GM21515 (cell line): ENCODE data around the gene GNPDA1.

Experiments used
- ATAC-seq: cut with Tn5 transposase; IDR thresholded peaks from one replicate; pipeline ENCODE4 v1.9.1; 2021; ENCODE audit not compliant: unreplicated experiment

The GNPDA1 gene

GRCh38 chr5:141958546-141959172, 54.2 kb downstream of the GNPDA1 start:
- no peak for ATAC-seq

GRCh38 chr5:141958113-141958512, 54.7 kb downstream of the GNPDA1 start, which contains the start of gene PCDH12:
Gene PCDH12 (minus strand): TSS chr5:141958202. CDS start chr5:141957851, 351 bp downstream.
- no peak for ATAC-seq

GRCh38 chr5:141957367-141957996, 55.3 kb downstream of the GNPDA1 start:
- no peak for ATAC-seq

- no peak for ATAC-seq
Observed at GRCh38 chr5:141954194-141954593, 58.6 kb downstream of the GNPDA1 start.

GRCh38 chr5:141952020-141952419, 60.8 kb downstream of the GNPDA1 start:
- no peak for ATAC-seq

- peak; percentile 74 for ATAC-seq
Observed at GRCh38 chr5:141951332-141951781, 61.5 kb downstream of the GNPDA1 start.
